GM18951 (cell line): Measurements from ENCODE around the gene USB1.

Experiments used
- POLR2A ChIP-seq: IDR thresholded peaks from 4 replicates; pipeline ENCODE4 v1.6.1; 2011; ENCODE audit warnings: mild to moderate bottlenecking; ENCODE audit not compliant: insufficient read length, insufficient read depth; ENCODE audit errors: extremely low read depth
- in situ Hi-C: fragments of 300-500 bp; cut with MboI; formaldehyde crosslinking; loops from one replicate; pipeline ENCODE4 v1.12.0; 2022; ENCODE audit warnings: low sequenced_read_pairs, mixed read lengths, inconsistent platforms; ENCODE audit not compliant: unreplicated experiment

The USB1 gene

DNA sequence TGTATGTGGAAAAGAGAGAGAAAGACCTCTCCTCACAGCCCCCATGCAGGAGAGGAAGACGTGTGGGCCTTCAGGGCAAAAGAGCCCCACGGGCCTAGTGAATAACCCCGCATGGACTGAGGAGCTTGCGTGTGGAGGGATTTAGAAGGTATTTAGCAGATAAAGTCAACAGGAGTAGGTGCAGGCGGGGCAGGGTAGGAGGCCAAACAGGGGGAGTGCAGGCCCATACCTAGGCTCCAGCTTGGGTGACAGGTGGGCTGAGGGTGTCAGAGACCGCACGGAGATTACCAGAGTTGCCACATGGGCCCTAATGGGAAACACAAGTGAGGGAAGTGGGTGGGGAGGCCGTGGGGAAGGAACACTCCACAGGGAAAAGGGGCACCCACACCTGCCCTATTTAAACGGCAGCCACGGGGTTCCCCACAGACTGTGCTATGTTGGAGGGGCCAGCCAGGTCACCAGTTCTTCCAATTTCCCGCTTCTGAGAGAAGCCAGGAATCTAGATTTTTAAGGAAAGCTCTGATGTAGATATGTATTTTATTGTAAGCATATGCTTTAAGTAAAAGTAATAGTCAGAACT, 22.1 kb upstream of the USB1 start:
- TF ChIP-seq POLR2A: no peak
- in situ Hi-C loops: no loop called here

DNA sequence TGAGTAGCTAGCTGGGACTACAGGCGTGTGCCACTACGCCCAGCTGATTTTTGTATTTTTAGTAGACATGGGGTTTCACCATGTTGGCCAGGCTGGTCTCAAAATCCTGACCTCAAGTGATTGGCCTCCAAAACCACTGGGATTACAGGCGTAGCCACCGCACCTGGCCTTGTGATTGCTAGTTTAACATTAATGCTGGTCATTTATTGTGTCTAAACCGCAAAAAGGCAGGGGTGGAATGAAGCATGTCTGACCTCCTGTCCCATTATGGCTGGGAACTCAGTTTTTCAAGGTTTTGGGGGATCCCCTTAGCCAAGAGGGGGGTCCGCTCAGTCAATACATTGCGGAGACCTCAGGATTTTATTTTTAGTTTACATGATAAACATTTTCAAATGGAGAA, 19.6 kb upstream of the USB1 start:
- TF ChIP-seq POLR2A: no peak
- in situ Hi-C loops: no loop called here

DNA sequence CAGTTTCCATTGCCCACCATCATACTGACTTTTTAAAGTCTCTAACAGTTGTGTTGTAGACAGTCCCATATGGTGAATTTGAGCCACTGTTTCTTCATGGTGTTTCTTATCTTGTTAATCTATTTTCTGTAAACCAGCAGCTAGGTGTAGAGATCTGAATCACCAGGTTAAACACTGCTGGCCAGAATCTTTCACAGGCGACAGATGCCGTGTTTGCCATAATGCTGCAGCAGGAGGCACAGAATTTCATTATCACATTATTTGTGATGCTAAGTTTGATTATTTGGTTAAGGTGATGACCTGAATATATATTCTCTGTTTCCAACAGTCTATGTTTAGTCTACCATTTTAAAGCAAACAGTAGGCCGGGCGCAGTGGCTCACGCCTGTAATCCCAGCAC, 18.8 kb upstream of the USB1 start:
- TF ChIP-seq POLR2A: no peak
- in situ Hi-C loops: no loop called here

DNA sequence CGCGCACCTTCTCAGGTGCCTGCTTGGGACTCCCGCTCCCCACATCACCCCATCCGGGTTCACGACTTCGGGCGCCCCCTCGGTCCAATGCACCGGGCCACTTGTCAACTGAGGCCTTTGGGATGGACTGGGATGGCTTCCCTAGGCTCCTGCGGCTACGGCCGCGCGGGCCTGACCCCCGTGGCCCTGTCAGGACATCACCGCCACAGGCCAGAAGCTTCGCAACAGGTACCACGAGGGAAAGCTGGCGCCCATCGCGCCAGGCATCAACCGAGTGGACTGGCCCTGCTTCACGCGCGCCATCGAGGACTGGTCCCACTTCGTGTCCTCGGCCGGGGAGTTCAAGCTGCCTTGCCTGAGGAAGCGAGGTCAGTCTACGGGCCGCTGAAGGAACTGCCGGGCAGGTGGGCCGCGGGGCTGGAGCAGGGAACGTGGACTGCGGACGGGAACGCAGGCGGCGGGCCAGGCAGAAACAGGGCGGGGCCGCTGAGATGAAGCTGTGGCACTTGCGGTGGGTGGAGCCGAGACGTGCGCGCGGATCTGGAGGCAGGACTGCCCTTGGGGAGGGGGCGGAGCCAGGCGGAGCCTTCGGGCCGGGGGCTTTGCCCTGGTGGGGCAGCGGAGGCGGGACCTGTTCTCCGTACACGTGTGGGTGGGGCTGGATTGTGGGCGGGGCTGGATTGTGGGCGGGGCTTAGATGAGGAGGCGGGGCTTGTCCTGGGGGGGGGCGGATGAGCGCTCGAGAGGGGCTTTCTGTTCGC, 16.6 kb upstream of the USB1 start:
- in situ Hi-C loops: no loop called here

DNA sequence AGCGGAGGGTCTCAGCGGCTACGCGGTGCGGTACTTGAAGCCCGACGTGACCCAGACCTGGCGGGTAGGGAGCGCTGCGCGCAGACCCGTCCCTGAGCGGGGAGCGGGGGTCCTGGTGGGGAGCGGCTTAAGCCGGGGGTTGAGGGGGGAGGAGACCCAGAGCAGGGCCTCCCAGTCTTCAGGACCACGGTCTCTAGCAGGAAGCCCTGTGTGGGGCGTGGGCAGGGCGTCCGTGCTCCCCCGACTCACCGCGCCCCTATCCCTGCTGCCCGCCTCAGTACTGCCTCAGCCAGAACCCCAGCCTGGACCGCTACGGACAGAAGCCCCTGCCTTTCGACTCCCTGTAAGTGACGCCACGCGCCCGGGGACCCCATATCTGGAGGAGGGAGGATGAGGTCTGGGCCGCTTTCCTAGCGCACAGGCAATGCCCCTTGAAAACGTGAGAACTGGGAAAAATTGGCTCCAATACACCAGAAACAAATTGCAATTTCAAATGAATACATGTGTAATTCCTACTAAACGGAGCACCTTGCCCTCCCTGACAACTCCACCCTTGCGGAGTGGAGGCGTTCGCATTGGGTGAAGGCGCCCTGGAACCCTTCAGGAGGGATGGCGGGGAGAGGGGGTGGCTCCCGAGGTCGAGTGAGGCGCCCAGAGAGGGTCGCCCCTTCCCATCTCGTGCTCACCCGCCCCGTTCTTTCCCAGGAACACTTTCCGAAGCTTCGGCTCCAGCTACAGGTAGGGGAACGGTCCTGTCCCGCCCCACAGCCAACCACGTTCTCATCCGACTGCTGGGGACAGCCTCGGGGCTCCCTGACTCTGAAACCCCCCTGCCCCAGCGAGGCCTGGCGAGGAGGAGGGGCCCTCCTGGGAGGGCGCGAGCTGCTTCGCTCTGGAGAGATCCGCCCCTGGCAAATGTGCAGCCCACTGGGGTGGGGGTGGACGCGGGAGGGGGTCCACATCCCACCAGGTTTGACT, 15.7 kb upstream of the USB1 start:
- in situ Hi-C loops: no loop called here
- TF ChIP-seq POLR2A: no peak

More for the DNA sequence above, 16.6 kb upstream of the USB1 start:
- no peak for TF ChIP-seq POLR2A

DNA sequence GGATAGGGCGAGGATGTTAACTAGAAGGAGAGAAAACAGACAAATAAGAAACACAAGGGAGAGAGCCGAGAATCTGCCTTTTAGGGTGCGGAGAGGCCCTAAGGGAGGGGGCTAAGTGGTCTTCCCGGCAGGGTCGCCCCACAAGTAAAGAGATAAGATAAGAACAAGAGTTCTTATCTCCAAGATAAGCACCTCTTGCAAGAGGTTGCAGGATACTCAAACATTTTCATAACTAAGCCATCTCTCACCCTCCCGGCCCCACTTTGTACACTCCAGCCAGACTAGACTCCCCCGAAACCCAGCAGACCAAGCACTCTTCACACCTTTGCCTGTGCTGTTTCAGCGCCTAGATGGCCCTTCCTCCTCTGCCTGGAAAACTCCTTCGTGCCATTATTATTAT, 15.0 kb upstream of the USB1 start:
- TF ChIP-seq POLR2A: no peak
- in situ Hi-C loops: no loop called here

DNA sequence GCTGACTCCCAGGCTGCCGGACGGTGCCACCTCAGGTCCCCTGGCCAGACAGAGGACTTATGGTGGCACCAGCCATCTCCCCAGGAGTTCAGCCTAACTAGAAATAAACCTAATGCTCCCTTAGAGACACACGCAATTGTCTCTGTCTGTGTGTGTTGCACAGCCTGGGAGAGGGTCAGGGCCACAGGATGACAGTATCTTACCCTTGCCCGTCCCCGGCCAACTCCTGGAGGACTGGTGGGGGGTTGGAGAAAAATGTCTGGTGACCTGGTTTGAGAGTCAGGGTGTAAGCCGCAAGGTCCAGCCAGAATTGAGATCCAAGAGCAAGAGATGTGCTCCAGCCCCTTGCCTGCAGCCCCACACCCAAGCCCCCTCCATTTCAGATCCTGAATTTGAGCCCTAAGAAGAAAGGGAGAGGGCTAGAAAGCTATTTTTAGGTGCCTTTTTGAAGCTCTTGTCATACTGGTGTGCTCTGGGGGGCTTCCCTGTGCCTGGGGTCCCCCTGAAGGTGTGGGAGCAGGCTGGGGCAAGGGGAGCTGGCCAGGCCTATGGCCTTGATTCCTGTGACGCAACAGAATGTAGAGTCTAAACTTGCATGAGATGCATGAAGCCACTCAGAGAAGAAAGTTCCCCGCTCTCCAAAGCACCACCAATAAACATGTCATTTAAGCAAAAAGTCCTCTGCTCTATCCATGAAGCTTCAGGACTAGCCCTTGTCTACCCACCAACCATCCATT, 13.6 kb upstream of the USB1 start:
- no peak for TF ChIP-seq POLR2A
- in situ Hi-C loops: no loop called here

DNA sequence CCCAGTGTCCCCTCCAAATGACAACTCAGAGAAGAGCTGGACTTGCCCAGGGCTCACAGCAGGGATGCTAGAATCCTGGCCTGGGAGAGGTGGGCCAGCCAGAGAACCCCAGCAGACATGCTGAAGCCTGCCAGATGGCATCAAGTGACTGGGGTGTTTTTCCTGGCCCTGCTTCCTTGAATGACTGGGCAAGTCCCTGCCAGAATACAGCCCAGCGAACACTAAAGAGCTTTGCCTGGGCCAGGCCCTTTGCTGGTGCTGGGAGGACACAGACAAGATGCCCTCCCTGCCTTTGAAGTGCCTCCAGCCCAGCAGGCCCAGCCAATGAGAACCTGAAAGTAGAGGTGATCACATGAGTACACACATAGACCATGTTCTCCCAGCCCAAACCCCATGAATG, 12.3 kb upstream of the USB1 start:
- in situ Hi-C loops: no loop called here
- TF ChIP-seq POLR2A: no peak

DNA sequence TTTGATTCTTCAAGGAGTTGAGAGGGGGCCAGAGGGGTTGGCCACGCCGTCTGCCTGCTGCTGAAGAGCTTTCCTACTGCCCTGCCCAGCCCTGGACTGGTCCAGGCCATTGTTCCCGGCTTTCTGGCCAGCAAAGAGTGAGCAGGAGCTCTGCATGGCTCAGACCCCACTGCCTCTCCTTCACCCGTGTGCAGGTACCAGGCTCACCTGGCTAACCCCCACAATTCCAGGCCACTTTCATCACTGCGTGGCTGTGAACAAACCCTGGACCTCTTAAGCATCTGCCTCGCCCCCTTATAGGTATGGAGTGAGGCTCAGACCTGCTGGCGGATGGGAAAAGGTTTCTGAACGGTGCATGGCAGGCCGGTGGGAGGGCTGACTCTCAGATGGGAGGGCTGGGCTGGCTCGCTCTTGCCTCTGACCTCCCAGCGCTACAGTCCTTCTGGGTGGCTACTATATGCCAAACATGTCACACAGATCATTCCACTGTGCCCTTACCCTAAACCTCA, 9.6 kb upstream of the USB1 start:
- in situ Hi-C loops: no loop called here
- TF ChIP-seq POLR2A: no peak

DNA sequence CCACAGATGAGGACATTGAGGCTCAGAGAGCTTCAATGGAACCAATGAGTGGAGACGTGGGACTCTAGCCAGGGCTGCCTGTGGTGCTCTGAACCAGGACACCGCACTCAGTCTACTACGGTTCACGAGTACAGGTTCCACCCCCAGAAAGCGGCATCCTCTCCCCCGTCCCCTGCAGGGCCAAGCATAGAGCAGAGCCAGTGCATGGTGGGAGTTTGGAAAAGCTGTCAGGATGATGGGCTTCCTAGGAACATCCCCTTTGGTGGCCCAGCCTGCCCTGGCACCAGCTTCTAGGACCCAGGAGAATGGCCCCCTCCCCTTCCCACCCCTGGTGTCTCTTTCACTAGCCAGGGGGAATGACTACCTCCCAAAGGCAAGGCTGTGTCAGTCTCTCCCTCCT, 9.1 kb upstream of the USB1 start:
- in situ Hi-C loops: no loop called here
- TF ChIP-seq POLR2A: no peak

DNA sequence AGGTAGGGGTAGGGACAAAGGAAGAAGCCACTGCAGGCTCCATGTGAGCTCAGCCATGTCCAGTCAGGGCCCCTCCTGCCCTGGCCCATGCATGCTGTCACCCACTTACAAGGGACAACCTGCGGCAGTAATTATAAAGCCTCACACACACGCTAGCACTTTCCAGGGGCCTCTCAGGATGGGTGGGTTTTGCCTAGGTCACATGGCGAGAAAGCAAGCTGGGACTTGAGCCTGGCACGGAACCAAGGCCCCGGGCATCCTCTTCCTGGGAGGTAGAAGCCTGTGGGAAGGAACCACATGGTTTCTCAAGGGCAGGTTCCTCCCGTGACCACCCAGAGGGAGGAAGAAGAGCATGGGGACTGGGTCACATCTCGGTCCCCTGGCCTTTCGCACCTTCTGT, 7.8 kb upstream of the USB1 start:
- TF ChIP-seq POLR2A: no peak
- in situ Hi-C loops: no loop called here

DNA sequence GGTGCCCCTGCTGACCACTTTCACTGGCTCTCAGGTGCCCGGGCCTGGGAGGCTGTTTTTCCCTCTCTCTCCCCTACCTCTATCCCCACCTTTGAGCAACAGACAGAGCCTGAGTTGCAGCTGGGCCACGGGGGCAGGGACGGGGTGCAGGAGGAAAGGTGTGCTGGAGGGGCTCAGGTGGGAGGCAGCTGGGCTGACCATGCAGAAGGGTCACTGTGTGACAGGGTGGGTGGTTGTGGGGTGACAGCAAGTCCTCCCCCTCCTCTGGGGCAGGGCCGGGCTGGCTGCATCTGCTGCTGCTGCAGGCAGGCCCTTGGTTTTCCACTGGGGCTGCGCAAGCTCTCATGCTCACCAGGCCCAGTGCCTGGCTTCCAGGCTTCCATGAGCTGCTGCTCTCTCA, 7.3 kb upstream of the USB1 start:
- in situ Hi-C loops: no loop called here
- no peak for TF ChIP-seq POLR2A

DNA sequence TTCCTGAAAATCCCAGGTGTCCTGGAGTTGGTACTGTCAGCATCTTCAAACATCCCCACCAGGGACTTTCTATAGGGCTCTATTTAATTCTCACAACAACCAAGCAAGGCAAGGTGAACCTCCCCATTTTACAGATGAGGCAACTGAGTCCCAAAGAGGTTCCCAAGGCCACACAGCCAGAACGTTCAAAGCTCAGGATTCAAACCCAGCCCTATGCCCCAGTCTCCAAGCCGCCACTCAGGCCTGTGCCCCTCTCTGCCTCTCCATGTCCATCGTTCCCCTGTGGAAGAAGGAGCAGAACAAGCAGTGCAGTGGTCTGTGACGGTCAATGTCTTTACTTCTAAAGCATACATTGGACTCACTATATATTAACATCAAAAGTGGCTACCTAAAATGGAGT, 6.8 kb upstream of the USB1 start:
- no peak for TF ChIP-seq POLR2A
- in situ Hi-C loops: no loop called here
